ENCODE measurements around the gene TCEAL3. TPM values are rescaled to one million over a fixed set of nuclear protein-coding genes. Genes with fewer than 3 reads are reported as not detected.
"Not testable (repeated sequence)": the region's sequence is repeated elsewhere in the genome, so short reads cannot be mapped to it uniquely, and the experiment has no call there.

Gene TCEAL3
- total RNA-seq, 1 experiment from 2014 or later: 21.0 TPM

DNA sequence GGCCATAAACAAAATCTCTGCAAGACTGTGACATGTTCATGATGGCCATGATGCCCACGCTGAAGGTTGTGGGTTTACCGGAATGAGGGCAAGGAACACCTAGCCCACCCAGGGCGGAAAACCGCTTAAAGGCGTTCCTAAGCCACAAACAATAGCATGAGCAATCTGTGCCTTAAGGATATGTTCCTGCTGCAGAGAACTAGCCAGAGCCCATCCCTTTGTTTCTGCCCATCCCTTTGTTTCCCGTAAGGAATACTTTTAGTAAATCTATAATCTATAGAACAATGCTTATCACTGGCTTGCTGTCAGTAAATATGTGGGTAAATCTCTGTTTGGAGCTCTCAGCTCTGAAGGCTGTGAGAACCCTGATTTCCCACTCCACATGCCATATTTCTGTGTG, 12.6 kb upstream of the TCEAL3 start:
- DNase-seq (ENCODE audit: low read depth in 1 of 2, low spot score in 2 of 2); H3K27ac ChIP-seq; H3K36me3 ChIP-seq; H3K9me3 ChIP-seq (replicated peaks); H3K4me3 ChIP-seq; H3K4me1 ChIP-seq (replicated peaks); H3K27me3 ChIP-seq (replicated peaks): not testable (repeated sequence)

DNA sequence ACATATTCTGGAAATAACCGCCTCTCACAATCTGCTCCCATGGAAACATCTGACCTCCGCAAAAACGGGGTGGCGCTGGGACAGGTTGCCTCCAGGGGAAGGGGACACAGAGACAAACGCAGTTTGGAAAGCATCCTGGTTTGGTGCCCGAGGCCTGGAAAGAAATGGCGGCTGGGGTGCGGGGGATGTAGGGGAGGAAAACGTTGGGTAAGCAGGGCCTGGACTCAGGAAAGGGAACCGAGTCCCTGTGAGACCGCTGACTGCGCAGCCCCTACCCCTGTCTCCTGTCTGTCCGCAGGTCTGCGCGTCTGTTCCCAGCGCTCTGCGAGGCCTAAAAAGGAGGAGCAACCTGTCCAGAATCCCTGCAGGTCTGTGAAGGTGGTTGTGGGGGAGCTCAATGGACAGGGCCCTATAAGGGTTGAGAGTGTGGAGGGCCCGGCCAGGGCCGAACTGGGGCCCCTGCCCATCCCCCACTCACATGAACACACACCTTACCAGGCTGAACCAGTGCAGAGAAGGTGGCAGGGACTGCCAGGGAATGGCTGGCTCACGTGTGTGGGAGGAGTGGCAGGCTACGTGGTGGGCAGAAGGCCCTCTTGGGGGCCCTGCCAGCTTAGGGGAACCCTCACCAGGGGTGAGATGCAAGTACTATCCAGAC, 672 bp downstream of the TCEAL3 start:
- Histone ChIP-seq H3K9me3 (replicated peaks) (no peaks in the 10 kb centered on the region), H3K36me3 (no peaks in the 10 kb centered on the region; the same call in 1 of the 2 replicates), H3K27me3 (replicated peaks) (no peaks in the 10 kb centered on the region), H3K4me3 (peak overlapping the region; percentile 65), H3K4me1 (replicated peaks) (no peaks in the 10 kb centered on the region; the same call in none of the 2 replicates), H3K27ac (peak overlapping the region; percentile 76)
- no peak for DNase-seq (ENCODE audit: low read depth in 1 of 2, low spot score in 2 of 2)

DNA sequence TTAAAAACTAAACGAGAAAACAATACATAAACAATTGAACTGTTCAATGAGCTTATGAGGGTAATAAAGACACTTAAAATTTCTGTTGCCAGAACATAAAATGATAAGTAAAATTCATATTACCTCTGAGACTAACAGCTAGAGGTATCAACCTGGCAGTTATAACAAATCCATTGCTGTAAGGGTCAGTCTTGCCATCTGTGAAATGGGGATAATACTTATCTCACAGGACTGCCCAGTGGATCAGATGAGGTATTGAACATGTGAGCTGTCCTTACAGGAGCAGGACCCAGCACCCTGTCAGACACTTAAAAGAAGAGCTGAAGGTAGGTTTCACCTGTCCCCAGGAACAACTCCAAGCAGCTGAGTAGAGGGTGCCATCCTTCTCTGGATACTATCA, 2.5 kb downstream of the TCEAL3 start:
- Histone ChIP-seq H3K27me3 (replicated peaks) (no peaks in the 10 kb centered on the region), H3K9me3 (replicated peaks) (no peaks in the 10 kb centered on the region), H3K4me1 (replicated peaks) (peaks cover 7% of the 10 kb centered on the region), H3K27ac (no peak overlapping the region), H3K4me3 (no peak overlapping the region), H3K36me3 (no peaks in the 10 kb centered on the region; the same call in 1 of the 2 replicates)
- DNase-seq (ENCODE audit: low read depth in 1 of 2, low spot score in 2 of 2): no peak

DNA sequence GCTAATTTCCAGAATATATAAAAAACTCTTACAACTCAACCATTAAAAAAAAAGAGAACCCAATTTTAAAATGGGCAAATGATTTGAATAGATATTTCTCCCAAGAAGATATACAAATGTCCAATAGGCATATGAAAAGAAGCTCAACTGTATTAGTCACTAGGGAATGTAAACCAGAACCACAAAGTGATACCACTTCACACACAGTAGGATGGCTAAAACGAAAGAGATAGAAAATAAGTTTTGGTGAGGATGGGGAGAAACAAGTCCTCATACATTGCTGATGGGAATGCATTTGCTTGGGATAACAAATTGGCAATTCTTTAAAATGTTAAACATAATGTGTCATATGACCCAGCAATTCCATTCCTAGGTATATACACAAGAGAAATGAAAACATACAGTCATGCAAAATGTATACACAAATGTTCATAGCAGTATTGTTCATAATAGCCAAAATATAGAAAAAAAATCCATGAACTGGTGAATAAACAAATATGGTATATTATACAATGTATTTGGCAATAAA, 5.7 kb downstream of the TCEAL3 start:
- Histone ChIP-seq H3K4me3 (no peak overlapping the region), H3K9me3 (replicated peaks) (no peaks in the 10 kb centered on the region), H3K27ac (no peak overlapping the region), H3K27me3 (replicated peaks) (no peaks in the 10 kb centered on the region), H3K36me3 (no peaks in the 10 kb centered on the region), H3K4me1 (replicated peaks) (peaks cover 23% of the 10 kb centered on the region)
- DNase-seq (ENCODE audit: low read depth in 1 of 2, low spot score in 2 of 2): no peak

DNA sequence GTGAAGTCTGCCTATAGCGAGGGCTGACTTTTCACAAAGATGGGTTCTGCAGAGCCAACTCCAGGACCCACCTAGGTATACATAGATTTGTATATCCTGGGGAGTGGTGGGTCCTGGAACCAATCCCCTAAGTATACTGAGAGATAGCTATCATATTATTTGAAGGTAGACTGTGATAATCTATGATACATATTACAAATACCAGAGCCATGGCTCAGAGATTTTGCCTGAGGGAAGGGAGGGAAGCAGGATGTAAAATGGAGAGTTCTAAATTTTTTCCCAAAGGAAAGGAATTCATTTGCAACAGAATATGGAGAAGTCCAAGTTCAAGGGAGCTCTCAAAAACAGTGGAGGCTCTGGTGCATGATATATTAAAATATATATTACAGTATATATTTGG, 7.2 kb downstream of the TCEAL3 start:
- H3K27me3 ChIP-seq (replicated peaks): no peaks in the 10 kb centered on the region
- H3K27ac ChIP-seq: peak overlapping the region; percentile 74

DNA sequence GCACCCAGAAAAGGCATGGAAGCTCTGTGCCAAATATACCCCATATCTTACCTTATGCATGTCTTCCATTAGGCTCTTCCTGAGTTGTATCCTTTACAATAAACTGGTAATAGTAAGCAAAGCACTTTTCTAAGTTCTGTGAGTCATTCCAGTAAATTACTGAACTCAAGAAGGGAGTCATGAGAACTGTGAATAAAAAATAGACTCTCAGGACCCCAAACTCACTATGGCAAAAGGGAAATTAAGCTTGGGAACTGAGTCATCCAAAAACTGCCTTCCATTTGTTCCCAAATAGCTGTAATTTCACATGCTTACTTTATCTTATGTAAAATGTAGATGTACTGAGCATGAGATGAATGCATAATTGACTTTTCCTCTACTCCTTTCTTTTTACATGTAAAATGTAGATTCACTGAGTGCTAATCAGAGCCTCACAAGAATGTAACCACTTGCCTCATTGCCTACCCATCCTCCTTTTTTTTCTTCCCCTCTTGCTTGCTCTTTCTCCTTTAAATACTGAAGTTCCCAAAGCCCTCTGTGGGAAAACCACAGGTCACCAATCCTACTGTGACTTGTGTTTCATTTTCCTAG, 8.1 kb downstream of the TCEAL3 start:
- Histone ChIP-seq H3K9me3 (replicated peaks) (no peaks in the 10 kb centered on the region), H3K36me3 (no peaks in the 10 kb centered on the region), H3K4me3 (no peak overlapping the region), H3K4me1 (replicated peaks) (peaks cover 23% of the 10 kb centered on the region), H3K27ac (peak overlapping the region; percentile 74), H3K27me3 (replicated peaks) (no peaks in the 10 kb centered on the region)
- no peak for DNase-seq (ENCODE audit: low read depth in 1 of 2, low spot score in 2 of 2)

More for the DNA sequence above, 7.2 kb downstream of the TCEAL3 start:
- H3K4me3 ChIP-seq: no peak overlapping the region
- H3K4me1 ChIP-seq (replicated peaks): peaks cover 23% of the 10 kb centered on the region
- no peaks in the 10 kb centered on the region for H3K36me3 ChIP-seq
- no peaks in the 10 kb centered on the region for H3K9me3 ChIP-seq (replicated peaks)
- DNase-seq (ENCODE audit: low read depth in 1 of 2, low spot score in 2 of 2): no peak

DNA sequence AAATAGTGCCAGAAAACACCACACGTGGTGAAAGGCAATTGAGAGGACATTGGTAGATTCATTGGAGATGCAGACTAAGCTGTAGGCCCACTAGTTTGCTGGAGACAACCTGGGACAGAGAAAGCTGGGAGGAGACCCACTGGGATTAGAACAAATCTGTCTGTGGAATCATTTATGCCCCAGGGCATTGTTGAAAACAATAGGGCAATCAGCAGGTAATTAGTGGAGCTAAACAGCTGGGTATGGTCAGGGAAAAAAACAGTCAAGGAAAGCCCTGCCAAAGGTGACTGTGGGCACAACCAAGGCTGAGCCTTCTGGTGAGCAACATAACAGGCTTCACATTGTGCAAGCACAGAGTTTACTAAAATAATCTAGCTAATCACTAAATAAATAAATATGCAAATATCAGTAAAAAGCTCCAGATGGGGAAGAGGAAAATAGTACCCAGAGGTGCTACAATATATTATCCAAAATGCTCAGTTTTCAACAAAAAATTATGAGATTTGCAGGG, 9.0 kb downstream of the TCEAL3 start:
- Histone ChIP-seq H3K27me3 (replicated peaks) (no peaks in the 10 kb centered on the region), H3K36me3 (no peaks in the 10 kb centered on the region), H3K4me1 (replicated peaks) (peaks cover 23% of the 10 kb centered on the region), H3K9me3 (replicated peaks) (no peaks in the 10 kb centered on the region), H3K27ac (no peak overlapping the region), H3K4me3 (no peak overlapping the region)
- no peak for DNase-seq (ENCODE audit: low read depth in 1 of 2, low spot score in 2 of 2)

DNA sequence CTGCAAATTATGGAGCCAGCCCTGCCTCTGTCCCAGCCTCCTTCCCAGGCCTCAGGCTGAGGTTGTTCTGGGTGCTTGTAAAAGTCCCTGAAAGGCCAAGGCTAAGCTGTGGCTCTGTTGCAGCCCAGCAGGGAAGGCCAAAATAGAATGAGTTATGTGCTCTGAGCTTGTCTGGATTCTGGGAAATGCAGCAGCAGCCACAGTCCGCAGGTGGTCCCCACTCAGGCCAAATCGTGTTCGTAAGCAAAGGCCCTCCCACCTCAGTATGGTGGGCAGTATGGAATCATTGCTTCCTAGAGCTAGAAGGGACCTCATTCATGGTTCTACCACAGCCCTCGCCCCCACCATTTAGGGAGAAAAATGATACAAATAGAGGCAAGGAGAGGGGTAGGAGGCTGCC, 16.3 kb downstream of the TCEAL3 start:
- Histone ChIP-seq H3K9me3 (replicated peaks) (no peaks in the 10 kb centered on the region), H3K36me3 (no peaks in the 10 kb centered on the region), H3K27me3 (replicated peaks) (no peaks in the 10 kb centered on the region)

DNA sequence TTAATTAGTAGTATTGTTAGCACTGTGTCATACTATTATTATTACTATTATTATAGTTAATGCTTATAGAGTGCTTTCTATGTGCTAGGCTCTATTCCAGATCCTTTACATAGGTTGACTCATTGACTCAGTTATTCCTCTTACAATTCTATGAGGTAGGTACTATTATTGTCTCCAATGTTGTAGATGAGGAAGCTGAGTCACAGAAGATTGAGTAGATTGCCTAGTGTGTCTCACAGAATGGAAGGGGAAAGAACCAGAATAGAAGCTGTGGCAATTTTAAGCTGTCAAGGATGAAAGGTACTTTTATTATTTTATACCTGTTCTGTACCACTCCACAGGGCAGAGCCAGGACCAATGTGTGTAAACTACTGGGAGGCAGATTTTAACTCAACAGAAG, 19.1 kb downstream of the TCEAL3 start:
- Histone ChIP-seq H3K27me3 (replicated peaks) (no peaks in the 10 kb centered on the region), H3K27ac (no peak overlapping the region), H3K4me1 (replicated peaks) (peaks cover 5% of the 10 kb centered on the region; the same call in 1 of the 2 replicates), H3K36me3 (no peaks in the 10 kb centered on the region), H3K9me3 (replicated peaks) (no peaks in the 10 kb centered on the region), H3K4me3 (no peak overlapping the region)
- no peak for DNase-seq (ENCODE audit: low read depth in 1 of 2, low spot score in 2 of 2)

More for the DNA sequence above, 16.3 kb downstream of the TCEAL3 start:
- DNase-seq (ENCODE audit: low read depth in 1 of 2, low spot score in 2 of 2): no peak
- Histone ChIP-seq H3K27ac (no peak overlapping the region), H3K4me3 (no peak overlapping the region), H3K4me1 (replicated peaks) (peaks cover 5% of the 10 kb centered on the region; the same call in 1 of the 2 replicates)

DNA sequence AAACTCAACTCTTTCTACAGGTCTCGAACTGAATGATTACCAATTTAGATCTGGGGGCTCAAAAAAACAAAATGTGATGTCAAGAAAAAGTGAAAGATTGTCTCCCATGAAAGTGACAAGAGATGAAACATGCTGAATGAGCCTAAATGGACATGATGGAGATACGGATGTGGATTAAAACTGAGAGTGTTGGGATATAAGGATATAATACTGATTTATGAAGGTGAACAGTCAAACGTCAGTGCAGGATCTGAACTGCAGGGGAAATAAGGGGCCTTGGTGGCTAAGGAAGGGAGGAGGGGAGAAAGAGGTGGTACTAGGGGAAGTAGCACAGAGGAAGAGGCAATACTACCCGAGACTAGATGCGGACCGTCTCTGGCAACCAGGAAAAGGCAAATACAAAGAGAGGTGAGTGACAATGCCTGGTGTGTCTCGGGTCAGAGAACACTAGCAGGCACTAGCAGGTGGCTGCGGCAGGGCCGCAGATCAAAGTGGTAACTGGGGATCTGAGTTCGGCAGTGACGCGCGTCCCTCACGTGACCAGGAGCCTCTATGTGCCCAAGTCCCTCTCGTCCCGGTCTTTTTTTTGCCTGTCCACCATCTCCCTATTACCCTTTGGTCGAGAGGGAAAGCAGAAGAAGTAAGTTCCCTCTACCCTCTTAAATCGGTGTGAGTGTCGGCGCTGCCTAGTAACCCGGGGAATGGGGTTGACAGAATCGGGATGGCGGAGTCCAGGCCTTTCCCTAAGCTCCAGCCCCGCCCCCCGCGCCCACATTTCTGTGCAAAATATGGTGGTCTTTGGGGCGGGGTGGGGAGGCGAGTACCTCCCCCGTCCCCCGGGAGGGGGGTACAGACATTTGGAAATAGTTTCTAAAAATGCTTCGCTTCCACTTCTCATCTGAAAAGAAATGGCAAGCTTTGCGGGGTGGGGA, 20.9 kb downstream of the TCEAL3 start, which contains the start of gene TCEAL1:
Gene TCEAL1, plus strand, starts transcription at position 590 of the 932 bp plus-strand sequence. CDS start 942 bp downstream, outside the sequence.
- peak in 1 of 2 experiments; percentile 29 for DNase-seq (ENCODE audit: low read depth in 1 of 2, low spot score in 2 of 2)
- Histone ChIP-seq H3K9me3 (replicated peaks) (no peaks in the 10 kb centered on the region), H3K4me3 (peak within 1 kb of the TSS; percentile 53), H3K27me3 (replicated peaks) (no peaks in the 10 kb centered on the region), H3K36me3 (no peaks in the 10 kb centered on the region), H3K4me1 (replicated peaks) (peaks cover 5% of the 10 kb centered on the region; the same call in 1 of the 2 replicates), H3K27ac (peak within 1 kb of the TSS; percentile 49)

DNA sequence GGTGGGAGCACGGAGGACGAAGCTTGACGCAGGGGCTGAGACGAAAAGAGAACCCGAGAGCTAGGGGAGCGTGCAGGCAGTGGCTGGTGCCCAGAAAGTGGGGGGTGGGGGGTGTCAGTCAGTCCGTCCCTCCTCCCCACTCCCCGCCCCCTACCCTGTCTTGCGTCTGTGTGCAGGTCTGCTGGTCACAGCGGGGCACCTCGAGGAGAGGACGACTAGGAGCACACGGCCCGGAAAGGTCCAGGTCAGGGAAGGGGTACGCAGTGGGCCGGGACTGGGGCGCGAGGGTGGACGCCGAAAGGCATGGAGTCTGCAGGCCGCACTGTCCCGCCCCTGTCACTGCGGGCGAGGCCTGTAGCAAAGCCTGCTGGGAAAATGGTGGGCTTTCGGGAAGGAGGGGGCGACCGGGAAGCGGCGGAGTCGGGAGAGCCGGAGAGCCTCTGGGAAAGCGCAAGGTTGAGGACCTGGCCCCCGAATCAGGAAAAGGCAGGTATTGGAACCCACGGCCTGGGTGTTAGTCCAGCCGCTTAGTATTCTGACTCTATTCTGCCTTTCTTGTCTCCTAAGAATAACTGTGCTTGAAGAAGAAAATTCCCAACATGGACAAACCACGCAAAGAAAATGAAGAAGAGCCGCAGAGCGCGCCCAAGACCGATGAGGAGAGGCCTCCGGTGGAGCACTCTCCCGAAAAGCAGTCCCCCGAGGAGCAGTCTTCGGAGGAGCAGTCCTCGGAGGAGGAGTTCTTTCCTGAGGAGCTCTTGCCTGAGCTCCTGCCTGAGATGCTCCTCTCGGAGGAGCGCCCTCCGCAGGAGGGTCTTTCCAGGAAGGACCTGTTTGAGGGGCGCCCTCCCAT, 21.8 kb downstream of the TCEAL3 start:
- DNase-seq (ENCODE audit: low read depth in 1 of 2, low spot score in 2 of 2): peak; percentile 62 to 64
- Histone ChIP-seq H3K36me3 (no peaks in the 10 kb centered on the region), H3K4me3 (peak overlapping the region; percentile 53), H3K9me3 (replicated peaks) (no peaks in the 10 kb centered on the region), H3K27me3 (replicated peaks) (no peaks in the 10 kb centered on the region), H3K4me1 (replicated peaks) (peaks cover 5% of the 10 kb centered on the region; the same call in 1 of the 2 replicates), H3K27ac (peak overlapping the region; percentile 49)

DNA sequence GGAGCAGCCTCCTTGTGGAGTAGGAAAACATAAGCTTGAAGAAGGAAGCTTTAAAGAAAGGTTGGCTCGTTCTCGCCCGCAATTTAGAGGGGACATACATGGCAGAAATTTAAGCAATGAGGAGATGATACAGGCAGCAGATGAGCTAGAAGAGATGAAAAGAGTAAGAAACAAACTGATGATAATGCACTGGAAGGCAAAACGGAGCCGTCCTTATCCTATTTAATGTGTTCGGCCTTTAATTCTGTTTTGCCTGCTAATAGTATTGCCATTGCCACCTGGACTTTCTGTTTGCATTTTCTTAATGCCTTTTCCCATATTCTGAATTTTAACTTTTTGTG, 22.4 kb downstream of the TCEAL3 start:
- Histone ChIP-seq H3K27ac (no peak overlapping the region), H3K36me3 (no peaks in the 10 kb centered on the region)

DNA sequence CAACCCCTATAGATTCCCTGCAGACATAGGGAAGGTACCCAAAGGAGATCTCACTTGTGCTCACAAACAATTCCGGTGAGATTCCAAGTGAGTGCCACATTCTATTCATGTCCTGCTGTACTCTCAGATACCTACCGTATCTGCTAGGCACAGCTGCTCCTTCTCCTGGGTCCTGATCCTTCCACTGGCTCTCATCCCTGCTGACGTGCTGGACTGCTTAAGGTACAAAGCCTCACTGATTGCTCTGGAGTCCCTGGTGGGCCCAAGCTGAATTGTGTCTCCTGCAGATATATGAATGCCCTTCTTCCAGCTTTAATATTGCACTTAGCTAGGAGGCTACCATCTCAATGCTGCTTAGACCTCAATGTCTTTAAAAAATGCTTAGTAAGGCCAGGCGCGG, 23.4 kb downstream of the TCEAL3 start:
- no peak for DNase-seq (ENCODE audit: low read depth in 1 of 2, low spot score in 2 of 2)
- Histone ChIP-seq H3K4me3 (no peak overlapping the region), H3K36me3 (no peaks in the 10 kb centered on the region), H3K27me3 (replicated peaks) (no peaks in the 10 kb centered on the region), H3K27ac (no peak overlapping the region), H3K4me1 (replicated peaks) (peaks cover 5% of the 10 kb centered on the region; the same call in 1 of the 2 replicates), H3K9me3 (replicated peaks) (no peaks in the 10 kb centered on the region)

More for the DNA sequence above, 22.4 kb downstream of the TCEAL3 start:
- Histone ChIP-seq H3K4me3 (peak overlapping the region; percentile 53), H3K27me3 (replicated peaks) (no peaks in the 10 kb centered on the region), H3K9me3 (replicated peaks) (no peaks in the 10 kb centered on the region), H3K4me1 (replicated peaks) (peaks cover 5% of the 10 kb centered on the region; the same call in 1 of the 2 replicates)
- no peak for DNase-seq (ENCODE audit: low read depth in 1 of 2, low spot score in 2 of 2)
